NOMO-1 (cell line): Measurements from ENCODE around the gene RANBP1.

Experiments
- DNase-seq, 2 experiments: peaks; one replicate each; lab custom pipeline; 2025; ENCODE audit not compliant: unreplicated experiment in 2 of 2; lab: John Stamatoyannopoulos, UW

Gene RANBP1

GRCh38 chr22:20133930-20134549 lies 18.1 kb downstream of the RANBP1 start:
- no peak for DNase-seq

GRCh38 chr22:20135265-20135664 lies 19.4 kb downstream of the RANBP1 start:
- no peak for DNase-seq

GRCh38 chr22:20135806-20136602 lies 20.1 kb downstream of the RANBP1 start:
- no peak for DNase-seq

- no peak for DNase-seq
Measured at GRCh38 chr22:20136603-20136873, 20.6 kb downstream of the RANBP1 start.

- DNase-seq: no peak
Measured at GRCh38 chr22:20137113-20137512, 21.2 kb downstream of the RANBP1 start.

GRCh38 chr22:20137671-20138416 lies 21.9 kb downstream of the RANBP1 start:
- DNase-seq: no peak

- no peak for DNase-seq
Measured at GRCh38 chr22:20138417-20138738, 22.5 kb downstream of the RANBP1 start.

- DNase-seq: no peak
Measured at GRCh38 chr22:20138868-20139267, 23.0 kb downstream of the RANBP1 start.

- DNase-seq: no peak
Measured at GRCh38 chr22:20139391-20140106, 23.6 kb downstream of the RANBP1 start.

GRCh38 chr22:20140107-20140445 lies 24.2 kb downstream of the RANBP1 start:
- no peak for DNase-seq

- no peak for DNase-seq
Measured at GRCh38 chr22:20140521-20140964, 24.6 kb downstream of the RANBP1 start.

GRCh38 chr22:20141186-20142077 lies 25.5 kb downstream of the RANBP1 start:
- no peak for DNase-seq

- DNase-seq: no peak
Measured at GRCh38 chr22:20142711-20143621, 27.1 kb downstream of the RANBP1 start.

- no peak for DNase-seq
Measured at GRCh38 chr22:20143883-20144665, 28.2 kb downstream of the RANBP1 start.

- no peak for DNase-seq
Measured at GRCh38 chr22:20145206-20145831, 29.4 kb downstream of the RANBP1 start.

GRCh38 chr22:20145832-20146223 lies 29.9 kb downstream of the RANBP1 start:
- DNase-seq: no peak

- no peak for DNase-seq
Measured at GRCh38 chr22:20146777-20147176, 30.9 kb downstream of the RANBP1 start.
